Breast epithelium (tissue), 4 donors: Measurements from ENCODE around the gene RRAS. TPM values are rescaled to one million over a fixed set of nuclear protein-coding genes. Genes with fewer than 3 reads are reported as not detected.

Source experiments
- DNase-seq, 2 donors: peaks; one replicate each; pipeline ENCODE4 v3.0.0-alpha.2; 2019; ENCODE audit warnings: low spot score in 2 of 2
- H3K27ac ChIP-seq, 2 donors: fragments of 200-600 bp; sonication (generic) in 1 of 2; one replicate each; pipeline ENCODE4 v1.5.1; 2016 to 2019; ENCODE audit warnings: mild to moderate bottlenecking in 1 of 2
- H3K27me3 ChIP-seq, 2 donors: fragments of 200-600 bp; sonication (generic) in 1 of 2; one replicate each; pipeline versions ENCODE4 v1.5.1 to v1.6.0; 2017 to 2019; ENCODE audit warnings: control low read depth in 1 of 2, mild to moderate bottlenecking in 1 of 2
- H3K36me3 ChIP-seq: fragments of 200-600 bp; one replicate; pipeline ENCODE4 v1.5.1; 2019
- H3K4me1 ChIP-seq, 2 donors: fragments of 200-600 bp; sonication (generic); one replicate each; pipeline ENCODE4 v1.5.1; 2016 to 2019; ENCODE audit warnings: control low read depth in 1 of 2
- H3K4me3 ChIP-seq, 3 donors: fragments of 200-600 bp; sonication (generic); 1 replicate in 2 of 3; 2 replicates in 1 of 3; pipeline ENCODE4 v1.5.1; 2016 to 2019; ENCODE audit warnings: mild to moderate bottlenecking in 3 of 3, moderate library complexity in 2 of 3
- H3K9me3 ChIP-seq, 2 donors: fragments of 200-600 bp; sonication (generic) in 1 of 2; one replicate each; pipeline ENCODE4 v1.5.1; 2016 to 2019; ENCODE audit warnings: control low read depth in 1 of 2
- CTCF ChIP-seq, 3 donors: fragments of 450-650 bp; IDR thresholded peaks; one replicate each; pipeline ENCODE4 v1.5.1; 2016 to 2017; ENCODE audit warnings: antibody characterized with exemption in 3 of 3, mild to moderate bottlenecking in 3 of 3, moderate library complexity in 3 of 3
- POLR2A ChIP-seq: fragments of 450-650 bp; IDR thresholded peaks from one replicate; pipeline ENCODE4 v1.6.1; 2016; ENCODE audit warnings: antibody characterized with exemption, mild to moderate bottlenecking, moderate library complexity
- POLR2AphosphoS5 ChIP-seq, 3 donors: sonication (generic); formaldehyde crosslinking; IDR thresholded peaks; one replicate each; pipeline ENCODE4 v1.6.1; 2017; ENCODE audit warnings: antibody characterized with exemption in 3 of 3
- intact Hi-C: fragments of 100-400 bp; cut with DNase I; formaldehyde crosslinking; loops from one replicate; pipeline ENCODE4 v1.15.1; 2023; ENCODE audit warnings: low total_unique reads
- total RNA-seq, 3 donors: library from RNA; depleted of rRNA; stranded (reverse); fragments of >200 nt; gene quantifications; one replicate each; pipeline ENCODE4 v1.1.0, GENCODE V29; 2016

RRAS gene
- total RNA-seq, 3 donors from 2014 or later, result 34.8 to 114 (median 41.0) TPM

DNA sequence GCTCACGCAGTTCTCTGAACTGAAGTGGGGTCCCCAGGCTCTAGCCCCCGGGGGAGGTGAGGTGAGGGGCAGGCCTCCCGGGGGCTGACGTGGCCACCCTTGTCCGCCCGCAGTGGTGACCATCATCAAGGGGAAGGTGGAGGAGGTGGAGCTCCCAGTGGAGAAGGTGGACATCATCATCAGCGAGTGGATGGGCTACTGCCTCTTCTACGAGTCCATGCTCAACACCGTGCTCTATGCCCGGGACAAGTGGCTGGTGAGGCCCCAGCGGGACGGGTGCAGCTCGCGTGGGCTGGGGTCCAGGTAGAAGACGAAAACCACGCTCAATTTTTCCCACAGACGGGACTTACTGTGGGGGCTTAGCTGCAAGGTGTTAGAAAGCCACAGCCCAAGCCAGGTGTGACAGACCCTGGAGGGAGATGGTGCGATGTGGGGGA lies 43.9 kb upstream of the RRAS start:
- Histone ChIP-seq H3K4me1 (peaks cover 8 to 11% of the 10 kb centered on the region in 2 donors), H3K4me3 (no peak overlapping the region), H3K9me3 (no peaks in the 10 kb centered on the region), H3K27ac (no peak overlapping the region), H3K27me3 (no peaks in the 10 kb centered on the region), H3K36me3 (no peaks in the 10 kb centered on the region)
- no peak for DNase-seq
- TF ChIP-seq CTCF (IDR thresholded peaks at IDR 0.05) (no peak), POLR2AphosphoS5 (IDR thresholded peaks at IDR 0.05) (no peak), POLR2A (no peak)
- intact Hi-C loops, result no loop called here

GRCh38 chr19:49682274-49682673 lies 42.3 kb upstream of the RRAS start:
- intact Hi-C loops, result no loop called here
- H3K36me3 ChIP-seq, result no peaks in the 10 kb centered on the region
- TF ChIP-seq CTCF (IDR thresholded peaks at IDR 0.05) (no peak), POLR2A (no peak), POLR2AphosphoS5 (IDR thresholded peaks at IDR 0.05) (no peak)
- H3K27ac ChIP-seq, result no peak overlapping the region
- H3K4me1 ChIP-seq, result peaks cover 11 to 12% of the 10 kb centered on the region in 2 donors
- H3K9me3 ChIP-seq, result no peaks in the 10 kb centered on the region
- no peak for DNase-seq
- no peak overlapping the region for H3K4me3 ChIP-seq
- no peaks in the 10 kb centered on the region for H3K27me3 ChIP-seq

GRCh38 chr19:49681830-49682229 lies 41.9 kb upstream of the RRAS start:
- no peak for DNase-seq
- Histone ChIP-seq H3K4me3 (no peak overlapping the region), H3K36me3 (no peaks in the 10 kb centered on the region), H3K9me3 (no peaks in the 10 kb centered on the region), H3K4me1 (peaks cover 11 to 12% of the 10 kb centered on the region in 2 donors), H3K27me3 (no peaks in the 10 kb centered on the region), H3K27ac (no peak overlapping the region)
- TF ChIP-seq POLR2A (no peak), POLR2AphosphoS5 (IDR thresholded peaks at IDR 0.05) (no peak), CTCF (IDR thresholded peaks at IDR 0.05) (no peak)
- intact Hi-C loops, result no loop called here

- no peaks in the 10 kb centered on the region for H3K9me3 ChIP-seq
- TF ChIP-seq CTCF (IDR thresholded peaks at IDR 0.05) (peak; percentile 89 to 98 (median 97)), POLR2AphosphoS5 (IDR thresholded peaks at IDR 0.05) (peak in 1 of 3 donors; percentile 74), POLR2A (no peak)
- H3K4me3 ChIP-seq, result peak overlapping the region in 2 of 3 donors; percentile 24 to 42
- H3K36me3 ChIP-seq, result no peaks in the 10 kb centered on the region
- H3K27me3 ChIP-seq, result no peaks in the 10 kb centered on the region
- H3K4me1 ChIP-seq, result peaks cover 11 to 12% of the 10 kb centered on the region in 2 donors
- peak; percentile 82 to 91 for DNase-seq
- intact Hi-C loops, result no loop called here
- peak overlapping the region; percentile 60 to 72 for H3K27ac ChIP-seq
Observed at GRCh38 chr19:49680421-49681351, 40.7 kb upstream of the RRAS start.

DNA sequence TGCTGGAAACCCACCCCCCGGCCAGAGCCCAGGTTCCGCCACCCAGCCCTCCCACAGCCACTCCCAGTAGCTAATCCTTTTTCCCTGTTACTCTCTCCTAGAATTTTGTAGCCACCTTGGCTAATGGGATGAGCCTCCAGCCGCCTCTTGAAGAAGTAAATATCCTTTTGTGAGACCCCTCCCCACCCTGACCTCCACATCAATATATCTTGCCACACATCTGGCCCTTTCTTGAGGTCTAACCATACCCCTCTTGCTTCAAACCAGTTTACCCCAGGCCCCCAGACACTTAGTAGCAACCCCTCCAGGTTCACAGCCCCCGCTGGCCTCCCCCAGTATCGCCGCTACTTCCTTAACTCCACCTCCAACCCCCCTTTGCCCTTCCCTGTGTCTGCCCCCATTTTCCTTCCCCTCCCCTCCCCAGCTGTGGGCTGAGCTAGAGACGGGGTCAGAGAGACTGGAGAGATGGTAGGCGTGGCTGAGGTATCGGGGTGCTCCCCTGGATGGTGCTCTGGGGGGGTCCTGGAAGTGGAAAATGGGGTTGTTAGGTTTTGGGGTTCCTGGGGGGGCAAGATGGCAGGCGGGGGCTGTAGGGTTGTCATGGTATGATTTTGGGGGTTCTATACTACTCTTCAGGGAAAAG lies 39.9 kb upstream of the RRAS start:
- Histone ChIP-seq H3K9me3 (no peaks in the 10 kb centered on the region), H3K36me3 (no peaks in the 10 kb centered on the region), H3K27ac (peak overlapping the region; percentile 60 to 72), H3K27me3 (no peaks in the 10 kb centered on the region), H3K4me3 (peak overlapping the region in 2 of 3 donors; percentile 24 to 42), H3K4me1 (peaks cover 11 to 12% of the 10 kb centered on the region in 2 donors)
- DNase-seq, result no peak
- TF ChIP-seq POLR2AphosphoS5 (IDR thresholded peaks at IDR 0.05), result no peak
- intact Hi-C loops, result no loop called here
